GM19395 (cell line): ENCODE measurements around the gene NUDT21.
"Not testable (repeated sequence)": the region's sequence is repeated elsewhere in the genome, so short reads cannot be mapped to it uniquely, and the experiment has no call there.

Source experiments
- ATAC-seq: cut with Tn5 transposase; IDR thresholded peaks from one replicate; pipeline ENCODE4 v1.9.1; 2021; ENCODE audit warnings: mild to moderate bottlenecking, moderate library complexity; ENCODE audit not compliant: unreplicated experiment

NUDT21 gene

GRCh38 chr16:56380778-56381485 is 70.2 kb downstream of the NUDT21 start:
- ATAC-seq, result not testable (repeated sequence)
